Measurements from ENCODE around the gene KCNN4. TPM values are rescaled to one million over a fixed set of nuclear protein-coding genes. Genes with fewer than 3 reads are reported as not detected.

The KCNN4 gene
- total RNA-seq, 1 experiment from 2014 or later: 29.7 TPM

DNA sequence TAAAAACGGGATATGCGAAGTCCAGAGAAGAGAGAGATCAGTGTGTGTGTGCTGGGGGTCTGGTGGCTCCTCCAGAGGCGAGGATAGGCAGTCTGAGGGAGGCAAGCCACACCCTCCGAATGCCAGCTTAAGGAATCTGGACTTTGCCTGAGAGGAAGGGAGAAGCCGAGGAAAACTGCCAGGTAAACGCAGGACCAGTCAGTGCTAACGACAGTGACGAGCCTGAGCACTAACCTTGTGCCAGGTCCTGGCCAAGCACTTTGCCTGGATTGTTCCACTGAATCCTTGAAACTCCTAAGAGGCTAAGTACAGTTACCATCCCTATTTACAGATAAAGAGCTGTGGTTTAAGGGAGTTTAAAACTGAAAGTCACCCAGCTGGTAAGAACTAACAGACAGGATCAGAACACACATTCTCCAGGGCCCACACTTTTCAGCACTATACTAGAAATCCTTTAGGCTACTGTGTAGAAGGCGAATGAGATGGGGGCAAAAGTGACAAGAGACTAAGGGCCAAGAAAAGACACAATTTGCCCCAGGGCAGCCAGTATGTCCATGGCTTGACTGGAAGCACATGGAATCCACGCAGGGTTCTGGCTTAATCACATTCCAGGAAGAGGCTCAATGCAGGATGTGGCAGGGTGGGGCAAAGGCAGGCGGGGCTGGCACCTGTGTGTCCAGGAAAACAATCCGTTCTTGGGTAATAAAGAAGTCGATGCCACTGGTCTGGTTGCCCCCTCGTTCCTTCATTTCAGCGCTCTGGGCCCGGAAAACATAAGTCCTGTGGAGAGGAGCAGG is 41.1 kb downstream of the KCNN4 start:
- Histone ChIP-seq H3K27ac (ENCODE audit: low read length) (no peak overlapping the region), H3K9me3 (ENCODE audit: control insufficient read depth, insufficient read depth, low read depth, low read length) (no peaks in the 10 kb centered on the region), H3K36me3 (ENCODE audit: control insufficient read depth, insufficient read depth, low read length) (peaks cover 3% of the 10 kb centered on the region; the same call in 1 of the 2 replicates), H3K4me3 (ENCODE audit: low read depth in 2 of 2, low read length in 2 of 2) (no peak overlapping the region), H3K27me3 (ENCODE audit: control insufficient read depth, insufficient read depth, low read length) (no peaks in the 10 kb centered on the region), H3K4me1 (ENCODE audit: control insufficient read depth, insufficient read depth, low read length) (no peaks in the 10 kb centered on the region)
- no TSS peak for BruUV-seq (replicated peaks)
- TF ChIP-seq TCF7L2 (IDR thresholded peaks at IDR 0.05; ENCODE audit: low read depth, low read length) (no peak), POLR2AphosphoS5 (IDR thresholded peaks at IDR 0.05; ENCODE audit: low read depth, low read length) (no peak), SIN3A (IDR thresholded peaks at IDR 0.05; ENCODE audit: borderline replicate concordance, insufficient read depth, low read depth, low read length) (no peak)
- TF ChIP-seq, protein P1, sequence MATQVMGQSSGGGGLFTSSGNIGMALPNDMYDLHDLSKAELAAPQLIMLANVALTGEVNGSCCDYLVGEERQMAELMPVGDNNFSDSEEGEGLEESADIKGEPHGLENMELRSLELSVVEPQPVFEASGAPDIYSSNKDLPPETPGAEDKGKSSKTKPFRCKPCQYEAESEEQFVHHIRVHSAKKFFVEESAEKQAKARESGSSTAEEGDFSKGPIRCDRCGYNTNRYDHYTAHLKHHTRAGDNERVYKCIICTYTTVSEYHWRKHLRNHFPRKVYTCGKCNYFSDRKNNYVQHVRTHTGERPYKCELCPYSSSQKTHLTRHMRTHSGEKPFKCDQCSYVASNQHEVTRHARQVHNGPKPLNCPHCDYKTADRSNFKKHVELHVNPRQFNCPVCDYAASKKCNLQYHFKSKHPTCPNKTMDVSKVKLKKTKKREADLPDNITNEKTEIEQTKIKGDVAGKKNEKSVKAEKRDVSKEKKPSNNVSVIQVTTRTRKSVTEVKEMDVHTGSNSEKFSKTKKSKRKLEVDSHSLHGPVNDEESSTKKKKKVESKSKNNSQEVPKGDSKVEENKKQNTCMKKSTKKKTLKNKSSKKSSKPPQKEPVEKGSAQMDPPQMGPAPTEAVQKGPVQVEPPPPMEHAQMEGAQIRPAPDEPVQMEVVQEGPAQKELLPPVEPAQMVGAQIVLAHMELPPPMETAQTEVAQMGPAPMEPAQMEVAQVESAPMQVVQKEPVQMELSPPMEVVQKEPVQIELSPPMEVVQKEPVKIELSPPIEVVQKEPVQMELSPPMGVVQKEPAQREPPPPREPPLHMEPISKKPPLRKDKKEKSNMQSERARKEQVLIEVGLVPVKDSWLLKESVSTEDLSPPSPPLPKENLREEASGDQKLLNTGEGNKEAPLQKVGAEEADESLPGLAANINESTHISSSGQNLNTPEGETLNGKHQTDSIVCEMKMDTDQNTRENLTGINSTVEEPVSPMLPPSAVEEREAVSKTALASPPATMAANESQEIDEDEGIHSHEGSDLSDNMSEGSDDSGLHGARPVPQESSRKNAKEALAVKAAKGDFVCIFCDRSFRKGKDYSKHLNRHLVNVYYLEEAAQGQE (IDR thresholded peaks at IDR 0.05; ENCODE audit: insufficient read depth in 1 of 2, low read depth in 2 of 2, low read length in 1 of 2): no peak
- TF ChIP-seq, protein P2, sequence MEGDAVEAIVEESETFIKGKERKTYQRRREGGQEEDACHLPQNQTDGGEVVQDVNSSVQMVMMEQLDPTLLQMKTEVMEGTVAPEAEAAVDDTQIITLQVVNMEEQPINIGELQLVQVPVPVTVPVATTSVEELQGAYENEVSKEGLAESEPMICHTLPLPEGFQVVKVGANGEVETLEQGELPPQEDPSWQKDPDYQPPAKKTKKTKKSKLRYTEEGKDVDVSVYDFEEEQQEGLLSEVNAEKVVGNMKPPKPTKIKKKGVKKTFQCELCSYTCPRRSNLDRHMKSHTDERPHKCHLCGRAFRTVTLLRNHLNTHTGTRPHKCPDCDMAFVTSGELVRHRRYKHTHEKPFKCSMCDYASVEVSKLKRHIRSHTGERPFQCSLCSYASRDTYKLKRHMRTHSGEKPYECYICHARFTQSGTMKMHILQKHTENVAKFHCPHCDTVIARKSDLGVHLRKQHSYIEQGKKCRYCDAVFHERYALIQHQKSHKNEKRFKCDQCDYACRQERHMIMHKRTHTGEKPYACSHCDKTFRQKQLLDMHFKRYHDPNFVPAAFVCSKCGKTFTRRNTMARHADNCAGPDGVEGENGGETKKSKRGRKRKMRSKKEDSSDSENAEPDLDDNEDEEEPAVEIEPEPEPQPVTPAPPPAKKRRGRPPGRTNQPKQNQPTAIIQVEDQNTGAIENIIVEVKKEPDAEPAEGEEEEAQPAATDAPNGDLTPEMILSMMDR (IDR thresholded peaks at IDR 0.05): no peak
- in situ Hi-C loops (cut with HindIII; ENCODE audit: low pct_unique_long_range_greater_than_20kb, low sequenced_read_pairs) (no loop called here), intact Hi-C loops (cut with micrococcal nuclease; ENCODE audit: unreplicated experiment) (no loop called here)
- DNase-seq (ENCODE audit: low read depth, low spot score): no peak
- ChIA-PET CTCF (interaction anchor here (0.6 kb wide), 1 partner anchor 31 kb away, joined by 4 read pairs; no protein-coding TSS in a partner anchor), POLR2A (no interaction called here)
- no peak for ATAC-seq

DNA sequence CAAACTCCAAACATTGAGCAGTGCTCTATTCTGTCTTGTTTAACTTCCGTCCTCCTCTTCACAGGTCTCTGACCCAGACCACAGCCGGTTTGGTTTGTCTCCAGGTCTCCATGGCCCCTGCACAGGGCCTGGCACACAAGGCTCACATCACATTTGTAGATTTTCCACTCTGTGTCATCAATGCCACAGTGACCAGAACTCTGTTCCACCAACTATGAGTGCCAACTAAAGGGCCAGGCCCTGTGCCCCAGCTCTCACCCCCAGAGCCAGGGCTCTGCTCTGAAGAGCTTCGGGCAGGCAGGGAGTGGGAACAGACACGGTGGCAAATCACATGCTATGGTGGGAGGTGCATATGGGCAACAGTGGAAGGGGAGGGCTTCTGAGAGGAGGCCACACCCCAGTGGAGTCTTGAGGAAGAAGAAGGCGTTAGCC is 42.0 kb downstream of the KCNN4 start:
- ATAC-seq (peak; percentile 52; the same call in 1 of the 2 replicates), DNase-seq (ENCODE audit: low read depth, low spot score) (no peak)
- Histone ChIP-seq H3K27ac (ENCODE audit: low read length) (no peak overlapping the region), H3K4me3 (ENCODE audit: low read depth in 2 of 2, low read length in 2 of 2) (no peak overlapping the region), H3K36me3 (ENCODE audit: control insufficient read depth, insufficient read depth, low read length) (peaks cover 3% of the 10 kb centered on the region; the same call in 1 of the 2 replicates), H3K4me1 (ENCODE audit: control insufficient read depth, insufficient read depth, low read length) (no peaks in the 10 kb centered on the region), H3K27me3 (ENCODE audit: control insufficient read depth, insufficient read depth, low read length) (no peaks in the 10 kb centered on the region), H3K9me3 (ENCODE audit: control insufficient read depth, insufficient read depth, low read depth, low read length) (no peaks in the 10 kb centered on the region)
- no TSS peak for BruUV-seq (replicated peaks)
- no peak for TF ChIP-seq POLR2AphosphoS5 (IDR thresholded peaks at IDR 0.05; ENCODE audit: low read depth, low read length)
- TF ChIP-seq, protein P2 (IDR thresholded peaks at IDR 0.05): no peak
- no peak for TF ChIP-seq TCF7L2 (IDR thresholded peaks at IDR 0.05; ENCODE audit: low read depth, low read length)
- TF ChIP-seq SIN3A (IDR thresholded peaks at IDR 0.05; ENCODE audit: borderline replicate concordance, insufficient read depth, low read depth, low read length): no peak
- TF ChIP-seq, protein P1 (IDR thresholded peaks at IDR 0.05; ENCODE audit: insufficient read depth in 1 of 2, low read depth in 2 of 2, low read length in 1 of 2): no peak
- CTCF ChIA-PET: no interaction called here
- in situ Hi-C loops (cut with HindIII; ENCODE audit: low pct_unique_long_range_greater_than_20kb, low sequenced_read_pairs): no loop called here
- POLR2A ChIA-PET: interaction anchor here (0.7 kb wide), 1 partner anchor 111 kb away, joined by 5 read pairs; no protein-coding TSS in a partner anchor
- intact Hi-C loops (cut with micrococcal nuclease; ENCODE audit: unreplicated experiment): no loop called here
